Activated naive CD4-positive, alpha-beta T cell treated with Interleukin-2 at 50 U/mL for 16 hours (primary cell): Measurements from ENCODE around the gene ITGB1.
"Not testable (repeated sequence)": the region's sequence is repeated elsewhere in the genome, so short reads cannot be mapped to it uniquely, and the experiment has no call there.

Source experiments
- DNase-seq: peaks from one replicate; pipeline ENCODE4 v3.0.0-alpha.2; 2020

Gene ITGB1

GRCh38 chr10:32931593-32931992 lies 26.4 kb downstream of the ITGB1 start:
- DNase-seq, result no peak

- DNase-seq, result no peak
Observed at GRCh38 chr10:32930036-32930435, 28.0 kb downstream of the ITGB1 start.

- no peak for DNase-seq
Observed at GRCh38 chr10:32929634-32930033, 28.4 kb downstream of the ITGB1 start.

GRCh38 chr10:32927750-32928149 lies 30.3 kb downstream of the ITGB1 start:
- DNase-seq, result no peak

GRCh38 chr10:32923849-32924248 lies 34.2 kb downstream of the ITGB1 start:
- DNase-seq, result no peak

- no peak for DNase-seq
Observed at GRCh38 chr10:32923134-32923533, 34.9 kb downstream of the ITGB1 start.

DNA sequence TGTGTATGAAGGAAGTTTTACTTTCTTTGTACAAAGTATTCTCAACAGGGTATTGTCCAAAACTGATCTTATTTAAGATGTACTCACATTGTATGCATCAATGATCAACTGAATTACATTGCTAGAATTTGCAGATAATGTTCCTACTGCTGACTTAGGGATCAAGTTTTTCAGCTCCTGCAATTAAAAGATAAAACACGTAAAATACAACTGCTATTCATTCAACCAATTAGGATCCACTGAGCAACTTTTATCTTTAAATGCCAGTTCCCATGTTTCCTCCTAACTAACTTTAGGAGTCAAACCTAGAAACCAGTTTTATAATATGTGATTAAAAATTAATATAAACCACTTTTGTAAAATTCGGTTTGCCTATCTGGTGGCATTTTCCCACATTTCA lies 35.9 kb downstream of the ITGB1 start:
- no peak for DNase-seq

- not testable (repeated sequence) for DNase-seq
Observed at GRCh38 chr10:32917817-32918216, 40.2 kb downstream of the ITGB1 start.

- no peak for DNase-seq
Observed at GRCh38 chr10:32911285-32912016, 46.6 kb downstream of the ITGB1 start.

- not testable (repeated sequence) for DNase-seq
Observed at GRCh38 chr10:32909970-32910369, 48.1 kb downstream of the ITGB1 start.

GRCh38 chr10:32909456-32909855 lies 48.6 kb downstream of the ITGB1 start:
- DNase-seq, result no peak

GRCh38 chr10:32906595-32906994 lies 51.4 kb downstream of the ITGB1 start:
- DNase-seq, result no peak

- no peak for DNase-seq
Observed at GRCh38 chr10:32905466-32905865, 52.6 kb downstream of the ITGB1 start.

- DNase-seq, result no peak
Observed at GRCh38 chr10:32901815-32902214, 56.2 kb downstream of the ITGB1 start.

DNA sequence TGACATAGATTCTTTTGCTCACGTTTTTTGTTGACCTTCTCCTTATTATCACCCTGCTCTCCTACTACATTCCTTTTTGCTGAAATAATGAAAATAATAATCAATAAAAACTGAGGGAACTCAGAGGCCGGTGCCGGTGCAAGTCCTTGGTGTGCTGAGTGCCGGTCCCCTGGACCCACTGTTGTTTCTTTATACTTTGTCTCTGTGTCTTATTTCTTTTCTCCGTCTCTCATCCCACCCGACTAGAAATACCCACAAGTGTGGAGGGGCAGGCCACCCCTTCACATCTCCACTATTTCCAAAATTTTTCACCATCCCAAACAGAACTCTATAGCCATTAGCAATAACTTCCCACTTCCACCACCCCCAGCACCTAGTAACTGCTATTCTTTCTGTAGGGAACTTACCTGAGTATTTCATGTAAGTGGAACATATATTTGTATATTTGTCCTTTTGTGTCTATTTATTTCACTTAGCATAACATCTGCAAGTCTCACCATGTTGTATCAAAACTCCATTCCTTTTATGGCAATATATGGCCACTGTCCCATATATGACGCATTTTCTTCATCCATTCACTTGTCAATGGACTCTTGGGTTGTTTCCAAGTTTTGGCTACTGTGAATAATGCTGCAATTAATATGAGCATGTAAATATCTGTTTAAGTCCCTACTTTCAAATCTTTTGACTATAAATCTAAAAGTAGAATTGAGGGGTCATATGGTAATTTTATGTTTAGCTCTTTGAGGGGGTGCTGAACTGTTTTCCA lies 62.6 kb downstream of the ITGB1 start:
- not testable (repeated sequence) for DNase-seq

GRCh38 chr10:32893916-32894664 lies 63.9 kb downstream of the ITGB1 start:
- no peak for DNase-seq

- DNase-seq, result no peak
Observed at GRCh38 chr10:32893434-32893833, 64.6 kb downstream of the ITGB1 start.

GRCh38 chr10:32891261-32891660 lies 66.8 kb downstream of the ITGB1 start:
- DNase-seq, result no peak

DNA sequence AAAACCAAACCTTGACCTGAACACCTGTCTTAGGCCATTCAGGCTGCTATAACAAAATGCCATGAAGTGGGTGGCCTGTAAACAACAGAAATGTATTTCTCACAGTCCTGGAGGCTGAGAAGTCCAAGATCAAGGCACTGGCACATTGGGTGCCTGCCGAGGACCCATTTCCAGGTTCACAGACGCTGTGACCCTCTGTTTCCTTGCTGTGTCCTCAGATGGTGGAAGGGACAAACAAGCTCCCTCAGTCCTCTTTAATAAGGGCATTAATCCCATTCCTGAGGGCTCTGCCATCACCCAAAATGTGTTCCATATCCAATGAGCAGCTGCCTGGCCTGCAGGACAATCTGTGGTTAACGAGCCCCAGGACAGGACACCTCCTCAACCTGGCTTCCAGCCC lies 67.6 kb downstream of the ITGB1 start:
- DNase-seq, result no peak

- no peak for DNase-seq
Observed at GRCh38 chr10:32889631-32890212, 68.3 kb downstream of the ITGB1 start.

DNA sequence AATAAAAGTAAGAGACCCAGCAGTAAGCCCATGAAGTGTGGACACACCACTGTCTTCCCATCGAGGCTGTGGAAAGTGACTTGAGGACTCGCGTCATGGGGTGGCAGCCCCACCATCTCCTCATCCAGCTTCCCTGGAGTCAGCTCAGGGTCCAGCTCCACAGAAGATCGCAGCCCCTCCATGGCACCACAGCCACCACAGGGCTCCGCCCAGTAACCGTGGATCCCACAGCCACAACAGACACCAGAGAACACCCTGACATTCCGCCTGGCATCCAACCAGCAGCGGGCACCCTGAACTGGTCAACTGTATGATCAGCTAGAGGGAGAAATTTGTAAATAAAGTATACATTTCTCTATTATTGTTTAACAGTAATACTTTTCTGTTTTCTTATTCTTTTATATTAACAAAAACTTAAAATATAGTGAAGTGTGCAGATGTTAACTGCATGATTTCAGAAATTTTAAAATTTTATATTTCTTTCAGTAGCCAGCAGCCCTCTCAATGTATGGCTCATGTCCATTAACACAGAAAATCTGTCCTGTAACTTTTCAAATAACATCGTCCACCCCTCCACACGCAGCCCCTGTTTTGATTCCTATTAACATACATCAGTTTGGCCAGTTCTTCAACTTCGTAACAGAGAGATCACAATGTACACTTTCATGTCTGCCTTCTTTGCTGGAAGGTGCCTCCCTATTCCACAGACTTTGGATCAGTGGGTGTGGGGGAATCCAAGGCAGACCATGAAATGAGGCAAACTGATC lies 69.7 kb downstream of the ITGB1 start:
- no peak for DNase-seq

DNA sequence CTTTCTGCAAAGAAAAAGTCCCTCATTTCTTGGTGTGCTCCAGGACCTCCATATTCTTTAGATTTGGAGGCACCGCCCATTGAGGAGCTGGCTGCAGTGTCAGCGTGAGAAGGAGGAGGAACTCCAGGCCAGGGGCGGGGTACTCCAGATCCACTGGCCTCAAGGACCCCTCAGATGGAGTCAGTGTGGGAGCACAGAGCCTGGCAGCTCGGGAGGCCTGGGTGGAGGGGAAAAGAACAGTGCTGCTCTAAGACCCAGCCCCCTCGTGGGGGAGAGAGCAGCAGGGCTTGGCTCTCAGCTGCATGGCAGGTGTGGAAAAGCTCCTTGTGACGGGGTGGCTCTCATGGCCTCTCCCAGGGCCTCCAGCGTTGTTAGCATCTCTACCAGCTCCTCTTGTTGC lies 70.5 kb downstream of the ITGB1 start:
- DNase-seq, result no peak

- no peak for DNase-seq
Observed at GRCh38 chr10:32882076-32882475, 76.0 kb downstream of the ITGB1 start.
